GM21825 (cell line): Measurements from ENCODE around the gene ZNF654.

Experiments
- ATAC-seq: cut with Tn5 transposase; IDR thresholded peaks from one replicate; pipeline ENCODE4 v1.9.1; 2021; ENCODE audit warnings: mild to moderate bottlenecking, moderate library complexity; ENCODE audit not compliant: unreplicated experiment

ZNF654 gene

GRCh38 chr3:88191872-88192409 lies 132.9 kb downstream of the ZNF654 start:
- ATAC-seq: no peak

GRCh38 chr3:88192631-88193030 lies 133.6 kb downstream of the ZNF654 start:
- no peak for ATAC-seq
